Liver (tissue), 9 donors: Measurements from ENCODE around the gene AHNAK2. TPM values are rescaled to one million over a fixed set of nuclear protein-coding genes. Genes with fewer than 3 reads are reported as not detected.
A peak's percentile ranks its signal among the peaks of the same experiment; 100 is the strongest.

Source experiments
- DNase-seq: peaks from one replicate; pipeline ENCODE4 v3.0.0-alpha.2; 2017; ENCODE audit warnings: low spot score
- H3K27ac ChIP-seq, 2 donors: one replicate each; pipeline ENCODE4 v1.7.0; 2013; ENCODE audit warnings: inconsistent platforms in 2 of 2, low read length in 2 of 2, control low read depth in 1 of 2, low read depth in 1 of 2, mild to moderate bottlenecking in 1 of 2
- H3K27me3 ChIP-seq, 4 donors: one replicate each; pipeline versions ENCODE4 v1.6.1 to v1.7.0; 2013; ENCODE audit warnings: low read length in 3 of 4, inconsistent platforms in 1 of 4, mild to moderate bottlenecking in 1 of 4, moderate library complexity in 1 of 4; ENCODE audit not compliant: control insufficient read depth in 4 of 4, insufficient read depth in 4 of 4
- H3K36me3 ChIP-seq, 4 donors: one replicate each; pipeline versions ENCODE4 v1.6.1 to v1.7.0; 2013; ENCODE audit warnings: low read length in 3 of 4, mild to moderate bottlenecking in 3 of 4, low read depth in 1 of 4, moderate library complexity in 1 of 4; ENCODE audit not compliant: control insufficient read depth in 4 of 4, insufficient read depth in 3 of 4
- H3K4me1 ChIP-seq, 4 donors: one replicate each; pipeline versions ENCODE4 v1.6.1 to v1.7.0; 2013; ENCODE audit warnings: low read length in 3 of 4, mild to moderate bottlenecking in 3 of 4, moderate library complexity in 1 of 4; ENCODE audit not compliant: control insufficient read depth in 4 of 4, insufficient read depth in 4 of 4
- H3K4me3 ChIP-seq, 3 donors: one replicate each; pipeline versions ENCODE4 v1.6.1 to v1.7.0; 2013; ENCODE audit warnings: low read length in 3 of 3, control low read depth in 1 of 3, low read depth in 1 of 3, mild to moderate bottlenecking in 1 of 3
- H3K9ac ChIP-seq, 2 donors: one replicate each; pipeline ENCODE4 v1.7.0; 2013; ENCODE audit warnings: low read length in 2 of 2, mild to moderate bottlenecking in 2 of 2, moderate library complexity in 2 of 2, control low read depth in 1 of 2, low read depth in 1 of 2
- H3K9me3 ChIP-seq, 4 donors: one replicate each; pipeline versions ENCODE4 v1.6.1 to v1.7.0; 2013; ENCODE audit warnings: low read length in 3 of 4; ENCODE audit not compliant: control insufficient read depth in 4 of 4
- EGR1 ChIP-seq, 2 donors: IDR thresholded peaks; 2 replicates each; pipeline ENCODE4 v1.6.1; 2016 to 2018; ENCODE audit warnings: antibody characterized with exemption in 2 of 2, low read depth in 2 of 2
- FOXA1 ChIP-seq: IDR thresholded peaks from 2 replicates; pipeline ENCODE4 v1.6.1; 2016; ENCODE audit warnings: antibody characterized with exemption
- FOXA2 ChIP-seq: IDR thresholded peaks from 2 replicates; pipeline ENCODE4 v1.6.1; 2016; ENCODE audit warnings: antibody characterized with exemption
- HNF4A ChIP-seq, 2 donors: conservative IDR thresholded peaks; 2 replicates each; pipeline ENCODE4 v1.6.1; 2016; ENCODE audit warnings: antibody characterized with exemption in 2 of 2, mild to moderate bottlenecking in 2 of 2
- HNF4G ChIP-seq: IDR thresholded peaks from 2 replicates; pipeline ENCODE4 v1.6.1; 2016; ENCODE audit warnings: antibody characterized with exemption
- JUND ChIP-seq, 2 donors: IDR thresholded peaks; 2 replicates each; pipeline ENCODE4 v1.6.1; 2016; ENCODE audit warnings: antibody characterized with exemption in 2 of 2
- NR2F2 ChIP-seq: IDR thresholded peaks from 2 replicates; pipeline ENCODE4 v1.6.1; 2016; ENCODE audit warnings: antibody characterized with exemption
- RAD21 ChIP-seq, 2 donors: IDR thresholded peaks; 2 replicates each; pipeline ENCODE4 v1.6.1; 2016; ENCODE audit warnings: antibody characterized with exemption in 2 of 2, mild to moderate bottlenecking in 2 of 2
- RXRA ChIP-seq, 2 donors: IDR thresholded peaks; 2 replicates each; pipeline ENCODE4 v1.6.1; 2017 to 2018; ENCODE audit warnings: antibody characterized with exemption in 2 of 2, mild to moderate bottlenecking in 1 of 2
- SP1 ChIP-seq: IDR thresholded peaks from 2 replicates; pipeline ENCODE4 v1.6.1; 2018; ENCODE audit warnings: antibody characterized with exemption, mild to moderate bottlenecking
- TAF1 ChIP-seq: conservative IDR thresholded peaks from 2 replicates; pipeline ENCODE4 v1.6.1; 2016; ENCODE audit warnings: antibody characterized with exemption, mild to moderate bottlenecking
- YY1 ChIP-seq: IDR thresholded peaks from 2 replicates; pipeline ENCODE4 v1.6.1; 2016; ENCODE audit warnings: antibody characterized with exemption, mild to moderate bottlenecking
- WGBS: extraction: QIAGEN DNeasy Blood & Tissue Kit; methylation state at CpG from one replicate; pipeline ENCODE4 v1.1.7; 2013; 5-methylcytosine and 5-hydroxymethylcytosine counted together
- polyA plus RNA-seq, 2 donors: library from polyadenylated mRNA; stranded (reverse) in 1 of 2; unstranded in 1 of 2; fragments of 200-250 nt in 1 of 2; fragments of >200 nt in 1 of 2; fragmentation: Nextera tagmentation in 1 of 2; extraction: Ambion mirVana in 1 of 2; gene quantifications; one replicate each; pipeline versions ENCODE4 v1.2.1 to v1.2.3, GENCODE V29; 2013 to 2015
- total RNA-seq, 2 donors: library from RNA; depleted of rRNA; stranded (reverse); fragments of >200 nt; gene quantifications; one replicate each; pipeline ENCODE4 v1.2.3, GENCODE V29; 2014
- TF ChIP-seq, protein P1 (sequence below): IDR thresholded peaks from 2 replicates; pipeline ENCODE4 v1.6.1; 2016; ENCODE audit warnings: antibody characterized with exemption
- TF ChIP-seq, protein P2 (sequence below): fragments of 150-350 bp; IDR thresholded peaks from 2 replicates; pipeline ENCODE4 v1.5.1; 2017; ENCODE audit warnings: improper control_type of control experiment, low read depth, low read length; ENCODE audit not compliant: missing input control
- TF ChIP-seq, protein P3 (sequence below): IDR thresholded peaks from 2 replicates; pipeline ENCODE4 v1.6.1; 2016; ENCODE audit warnings: antibody characterized with exemption
- TF ChIP-seq, protein P4 (sequence below): IDR thresholded peaks from 2 replicates; pipeline ENCODE4 v1.6.1; 2016; ENCODE audit warnings: antibody characterized with exemption
- TF ChIP-seq, protein P5 (sequence below): IDR thresholded peaks from 2 replicates; pipeline ENCODE4 v1.6.1; 2016; ENCODE audit warnings: antibody characterized with exemption, mild to moderate bottlenecking
- donor health status: healthy.
- donor health status: healthy.
- donor health status: healthy.
- donor health status: healthy.
- donor health status: healthy.

The AHNAK2 gene
- total and polyA plus RNA-seq, 4 donors: 0.05 to 2.6 (median 1.2) TPM

DNA sequence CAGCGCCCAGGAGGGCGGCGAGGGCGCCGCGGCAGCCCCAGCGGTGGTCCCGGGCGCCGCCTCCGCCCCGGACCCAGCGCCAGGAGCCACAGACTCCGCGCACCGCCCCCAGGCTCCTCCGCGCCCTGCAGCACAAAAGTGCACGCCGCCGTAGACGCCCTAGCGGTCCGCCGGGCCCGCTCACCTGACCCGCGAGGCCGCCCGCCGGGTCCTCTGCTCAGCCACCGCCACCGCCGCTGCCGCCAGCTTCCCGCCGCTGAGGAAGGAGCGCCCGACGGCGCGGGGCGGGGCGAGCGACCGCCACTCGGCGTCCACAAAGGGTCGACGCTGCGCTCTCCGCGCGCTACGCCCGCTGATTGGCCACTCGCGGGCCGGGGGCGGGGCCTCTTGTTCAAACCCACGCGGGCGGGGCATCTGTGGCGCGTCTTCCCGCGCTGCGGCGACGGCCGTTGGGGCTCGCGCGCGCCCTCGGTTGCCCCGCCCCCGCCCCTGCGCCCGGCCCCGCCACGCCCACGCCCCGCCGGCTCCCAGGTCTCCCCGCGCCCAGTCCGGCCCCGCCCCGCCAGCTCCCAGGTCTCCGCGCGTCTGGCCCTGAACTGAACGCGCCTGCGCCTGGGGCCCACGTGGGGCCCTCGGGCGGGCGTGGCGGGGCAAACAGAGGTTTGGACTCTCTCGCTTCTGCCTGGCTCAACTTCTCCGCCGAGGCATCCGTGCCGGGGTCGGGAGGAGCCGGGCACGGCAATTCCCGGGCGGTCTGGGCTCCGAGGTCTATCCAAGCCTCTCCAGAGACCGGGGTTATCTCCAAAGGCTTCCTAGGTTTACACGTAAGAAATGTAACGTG lies 42.9 kb upstream of the AHNAK2 start, which contains the start of gene CDCA4:
CDCA4 (minus strand) TSS at position 269 of the 841 bp plus-strand sequence. CDS start 9,154 bp downstream, outside the sequence.
- H3K27ac ChIP-seq: peak within 1 kb of the TSS; percentile 69
- no peaks in the 10 kb centered on the region for H3K36me3 ChIP-seq
- H3K9ac ChIP-seq: peak within 1 kb of the TSS; percentile 85 to 87
- no peaks in the 10 kb centered on the region for H3K27me3 ChIP-seq
- peak within 1 kb of the TSS; percentile 86 to 98 (median 91) for H3K4me3 ChIP-seq
- H3K9me3 ChIP-seq: no peaks in the 10 kb centered on the region
- H3K4me1 ChIP-seq: peaks cover 7 to 19% (median 14%) of the 10 kb centered on the region in 4 donors
- WGBS: under 1% methylated on average over 115 of the region's 115 CpGs
- peak; percentile 99 for DNase-seq
- TF ChIP-seq, protein P1, sequence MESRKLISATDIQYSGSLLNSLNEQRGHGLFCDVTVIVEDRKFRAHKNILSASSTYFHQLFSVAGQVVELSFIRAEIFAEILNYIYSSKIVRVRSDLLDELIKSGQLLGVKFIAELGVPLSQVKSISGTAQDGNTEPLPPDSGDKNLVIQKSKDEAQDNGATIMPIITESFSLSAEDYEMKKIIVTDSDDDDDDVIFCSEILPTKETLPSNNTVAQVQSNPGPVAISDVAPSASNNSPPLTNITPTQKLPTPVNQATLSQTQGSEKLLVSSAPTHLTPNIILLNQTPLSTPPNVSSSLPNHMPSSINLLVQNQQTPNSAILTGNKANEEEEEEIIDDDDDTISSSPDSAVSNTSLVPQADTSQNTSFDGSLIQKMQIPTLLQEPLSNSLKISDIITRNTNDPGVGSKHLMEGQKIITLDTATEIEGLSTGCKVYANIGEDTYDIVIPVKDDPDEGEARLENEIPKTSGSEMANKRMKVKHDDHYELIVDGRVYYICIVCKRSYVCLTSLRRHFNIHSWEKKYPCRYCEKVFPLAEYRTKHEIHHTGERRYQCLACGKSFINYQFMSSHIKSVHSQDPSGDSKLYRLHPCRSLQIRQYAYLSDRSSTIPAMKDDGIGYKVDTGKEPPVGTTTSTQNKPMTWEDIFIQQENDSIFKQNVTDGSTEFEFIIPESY: no peak
- TF ChIP-seq EGR1 (IDR thresholded peaks at IDR 0.05; ENCODE audit: low read depth in 2 of 2) (peak in 1 of 2 donors; percentile 62), HNF4A (conservative IDR thresholded peaks at IDR 0.05) (peak; percentile 12 to 14)

DNA sequence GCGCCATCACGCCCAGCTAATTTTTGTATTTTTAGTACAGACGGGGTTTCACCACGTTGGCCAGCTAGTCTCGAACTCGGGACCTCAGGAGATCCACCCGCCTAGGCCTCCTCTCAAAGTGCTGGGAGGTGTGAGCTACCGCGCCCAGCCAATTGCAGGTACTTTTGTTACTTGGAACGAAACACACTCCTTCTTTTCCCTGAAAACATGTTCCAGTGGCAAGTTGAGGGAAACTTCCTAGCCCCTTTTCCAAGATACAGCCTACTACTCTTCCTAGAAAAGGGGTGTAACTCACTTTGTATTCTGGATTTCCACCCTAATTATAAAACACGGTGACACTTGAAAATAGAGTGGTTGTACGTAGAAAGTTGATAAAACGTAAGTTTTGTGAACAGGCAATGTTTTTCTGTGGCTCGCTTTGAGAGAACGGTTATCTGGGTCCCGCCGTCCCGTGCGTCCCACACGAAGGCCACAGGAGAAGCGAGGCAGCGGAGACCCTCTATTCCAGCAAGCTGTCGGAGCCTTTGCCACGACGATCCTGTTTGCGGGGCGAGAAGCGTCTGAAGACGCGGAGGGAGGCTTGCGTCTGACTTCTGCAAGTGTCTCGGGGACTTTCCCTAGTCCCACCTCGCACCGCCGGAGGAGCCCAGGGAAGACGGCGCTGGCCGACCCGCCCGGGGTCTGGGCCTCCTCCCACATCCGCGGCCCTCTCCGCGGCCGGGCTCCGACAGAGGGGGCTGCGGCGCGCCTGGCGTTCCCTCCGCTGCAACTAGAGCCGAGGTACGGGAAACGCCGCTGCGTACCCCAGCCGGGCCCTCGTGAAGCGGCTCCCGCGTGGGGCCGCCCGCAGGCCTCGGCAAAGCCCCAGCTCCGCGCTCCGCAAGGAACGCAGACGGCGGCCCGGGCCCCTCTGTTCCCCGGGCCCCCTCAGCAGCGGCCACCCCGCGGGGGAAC lies 42.0 kb upstream of the AHNAK2 start:
- Histone ChIP-seq H3K9ac (peak overlapping the region; percentile 43 to 85), H3K27me3 (no peaks in the 10 kb centered on the region), H3K4me1 (peaks cover 7 to 19% (median 14%) of the 10 kb centered on the region in 4 donors), H3K36me3 (no peaks in the 10 kb centered on the region), H3K9me3 (no peaks in the 10 kb centered on the region), H3K27ac (peak overlapping the region; percentile 56 to 67), H3K4me3 (peak overlapping the region; percentile 59 to 98 (median 77))
- DNase-seq: peak; percentile 56
- 14% methylated on average over 75 of the region's 75 CpGs for WGBS
- TF ChIP-seq, protein P2, sequence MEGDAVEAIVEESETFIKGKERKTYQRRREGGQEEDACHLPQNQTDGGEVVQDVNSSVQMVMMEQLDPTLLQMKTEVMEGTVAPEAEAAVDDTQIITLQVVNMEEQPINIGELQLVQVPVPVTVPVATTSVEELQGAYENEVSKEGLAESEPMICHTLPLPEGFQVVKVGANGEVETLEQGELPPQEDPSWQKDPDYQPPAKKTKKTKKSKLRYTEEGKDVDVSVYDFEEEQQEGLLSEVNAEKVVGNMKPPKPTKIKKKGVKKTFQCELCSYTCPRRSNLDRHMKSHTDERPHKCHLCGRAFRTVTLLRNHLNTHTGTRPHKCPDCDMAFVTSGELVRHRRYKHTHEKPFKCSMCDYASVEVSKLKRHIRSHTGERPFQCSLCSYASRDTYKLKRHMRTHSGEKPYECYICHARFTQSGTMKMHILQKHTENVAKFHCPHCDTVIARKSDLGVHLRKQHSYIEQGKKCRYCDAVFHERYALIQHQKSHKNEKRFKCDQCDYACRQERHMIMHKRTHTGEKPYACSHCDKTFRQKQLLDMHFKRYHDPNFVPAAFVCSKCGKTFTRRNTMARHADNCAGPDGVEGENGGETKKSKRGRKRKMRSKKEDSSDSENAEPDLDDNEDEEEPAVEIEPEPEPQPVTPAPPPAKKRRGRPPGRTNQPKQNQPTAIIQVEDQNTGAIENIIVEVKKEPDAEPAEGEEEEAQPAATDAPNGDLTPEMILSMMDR: no peak
- TF ChIP-seq FOXA1: no peak
- no peak for TF ChIP-seq SP1
- TF ChIP-seq, protein P3, sequence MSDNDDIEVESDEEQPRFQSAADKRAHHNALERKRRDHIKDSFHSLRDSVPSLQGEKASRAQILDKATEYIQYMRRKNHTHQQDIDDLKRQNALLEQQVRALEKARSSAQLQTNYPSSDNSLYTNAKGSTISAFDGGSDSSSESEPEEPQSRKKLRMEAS: no peak
- TF ChIP-seq HNF4G: no peak
- no peak for TF ChIP-seq YY1
- no peak for TF ChIP-seq EGR1 (IDR thresholded peaks at IDR 0.05; ENCODE audit: low read depth in 2 of 2)
- TF ChIP-seq JUND (IDR thresholded peaks at IDR 0.05): no peak
- TF ChIP-seq, protein P4, sequence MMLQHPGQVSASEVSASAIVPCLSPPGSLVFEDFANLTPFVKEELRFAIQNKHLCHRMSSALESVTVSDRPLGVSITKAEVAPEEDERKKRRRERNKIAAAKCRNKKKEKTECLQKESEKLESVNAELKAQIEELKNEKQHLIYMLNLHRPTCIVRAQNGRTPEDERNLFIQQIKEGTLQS: no peak
- no peak for TF ChIP-seq NR2F2
- TF ChIP-seq, protein P1: no peak
- TF ChIP-seq RAD21 (IDR thresholded peaks at IDR 0.05): no peak
- no peak for TF ChIP-seq TAF1
- no peak for TF ChIP-seq RXRA (IDR thresholded peaks at IDR 0.05)
- no peak for TF ChIP-seq FOXA2
- TF ChIP-seq, protein P5, sequence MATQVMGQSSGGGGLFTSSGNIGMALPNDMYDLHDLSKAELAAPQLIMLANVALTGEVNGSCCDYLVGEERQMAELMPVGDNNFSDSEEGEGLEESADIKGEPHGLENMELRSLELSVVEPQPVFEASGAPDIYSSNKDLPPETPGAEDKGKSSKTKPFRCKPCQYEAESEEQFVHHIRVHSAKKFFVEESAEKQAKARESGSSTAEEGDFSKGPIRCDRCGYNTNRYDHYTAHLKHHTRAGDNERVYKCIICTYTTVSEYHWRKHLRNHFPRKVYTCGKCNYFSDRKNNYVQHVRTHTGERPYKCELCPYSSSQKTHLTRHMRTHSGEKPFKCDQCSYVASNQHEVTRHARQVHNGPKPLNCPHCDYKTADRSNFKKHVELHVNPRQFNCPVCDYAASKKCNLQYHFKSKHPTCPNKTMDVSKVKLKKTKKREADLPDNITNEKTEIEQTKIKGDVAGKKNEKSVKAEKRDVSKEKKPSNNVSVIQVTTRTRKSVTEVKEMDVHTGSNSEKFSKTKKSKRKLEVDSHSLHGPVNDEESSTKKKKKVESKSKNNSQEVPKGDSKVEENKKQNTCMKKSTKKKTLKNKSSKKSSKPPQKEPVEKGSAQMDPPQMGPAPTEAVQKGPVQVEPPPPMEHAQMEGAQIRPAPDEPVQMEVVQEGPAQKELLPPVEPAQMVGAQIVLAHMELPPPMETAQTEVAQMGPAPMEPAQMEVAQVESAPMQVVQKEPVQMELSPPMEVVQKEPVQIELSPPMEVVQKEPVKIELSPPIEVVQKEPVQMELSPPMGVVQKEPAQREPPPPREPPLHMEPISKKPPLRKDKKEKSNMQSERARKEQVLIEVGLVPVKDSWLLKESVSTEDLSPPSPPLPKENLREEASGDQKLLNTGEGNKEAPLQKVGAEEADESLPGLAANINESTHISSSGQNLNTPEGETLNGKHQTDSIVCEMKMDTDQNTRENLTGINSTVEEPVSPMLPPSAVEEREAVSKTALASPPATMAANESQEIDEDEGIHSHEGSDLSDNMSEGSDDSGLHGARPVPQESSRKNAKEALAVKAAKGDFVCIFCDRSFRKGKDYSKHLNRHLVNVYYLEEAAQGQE: no peak
- TF ChIP-seq HNF4A (conservative IDR thresholded peaks at IDR 0.05): no peak
